ENCODE results near the gene CFAP45. TPM values are rescaled to one million over a fixed set of nuclear protein-coding genes. Genes with fewer than 3 reads are reported as not detected.

Gene CFAP45, protein sequence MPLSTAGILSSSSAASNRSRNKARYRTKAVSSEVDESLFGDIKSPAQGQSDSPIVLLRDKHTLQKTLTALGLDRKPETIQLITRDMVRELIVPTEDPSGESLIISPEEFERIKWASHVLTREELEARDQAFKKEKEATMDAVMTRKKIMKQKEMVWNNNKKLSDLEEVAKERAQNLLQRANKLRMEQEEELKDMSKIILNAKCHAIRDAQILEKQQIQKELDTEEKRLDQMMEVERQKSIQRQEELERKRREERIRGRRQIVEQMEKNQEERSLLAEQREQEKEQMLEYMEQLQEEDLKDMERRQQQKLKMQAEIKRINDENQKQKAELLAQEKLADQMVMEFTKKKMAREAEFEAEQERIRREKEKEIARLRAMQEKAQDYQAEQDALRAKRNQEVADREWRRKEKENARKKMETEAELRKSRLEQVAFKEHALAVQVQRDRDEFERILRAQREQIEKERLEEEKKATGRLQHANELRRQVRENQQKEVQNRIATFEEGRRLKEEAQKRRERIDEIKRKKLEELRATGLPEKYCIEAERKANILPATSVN
- 1.0 TPM for total RNA-seq (ENCODE audit: unreplicated experiment)
- long read RNA-seq, partial matches to known transcripts, result 2 of 3 reads
- long read RNA-seq, other reads (novel, unspliced or antisense), result 1 of 3 reads

DNA sequence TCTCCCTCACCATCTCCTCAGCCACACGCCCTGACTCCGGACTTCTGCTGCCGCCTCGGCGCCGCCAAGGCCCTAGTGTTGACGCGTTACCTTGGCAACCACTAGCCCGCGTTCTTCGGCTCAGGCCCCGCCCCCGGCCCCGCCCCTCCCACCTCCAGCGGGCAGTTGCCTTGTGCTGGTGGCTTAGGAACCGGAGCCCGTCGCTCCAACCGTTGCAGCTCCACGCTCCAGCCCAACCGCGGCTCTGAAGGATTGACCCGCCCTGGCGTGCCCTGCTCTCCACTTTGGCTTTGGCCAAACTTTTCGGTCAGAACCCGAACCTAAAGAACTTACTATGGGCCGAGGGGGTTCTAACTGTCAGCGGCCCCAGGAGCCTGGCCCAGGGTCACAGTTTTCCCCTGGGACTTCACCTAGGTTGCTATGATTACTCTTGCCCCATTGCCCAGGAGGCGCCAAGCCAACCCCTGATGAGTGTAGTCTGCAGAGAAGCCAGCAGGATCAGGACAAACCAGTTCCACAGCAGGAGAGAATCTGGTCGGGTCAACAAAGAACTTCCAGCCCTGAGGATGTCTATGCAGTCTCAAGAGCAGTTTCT lies at the start of gene CFAP45:
CFAP45 (minus strand) TSS at position 80 of the 595 bp plus-strand sequence; CDS start at position 13, 67 bp downstream.
- Mint-ChIP-seq H3K4me3 (ENCODE audit: unreplicated experiment) (no peak within 1 kb of the TSS), H3K36me3 (ENCODE audit: low read depth, unreplicated experiment) (no peaks in the 10 kb centered on the region), H3K4me1 (ENCODE audit: unreplicated experiment) (peaks cover 25% of the 10 kb centered on the region), H3K9me3 (ENCODE audit: unreplicated experiment) (no peaks in the 10 kb centered on the region), H3K27ac (ENCODE audit: unreplicated experiment) (peak within 1 kb of the TSS; percentile 90), H3K27me3 (ENCODE audit: unreplicated experiment) (peaks cover 2% of the 10 kb centered on the region)
- peak; percentile 86 for DNase-seq (ENCODE audit: low spot score)
- TF ChIP-seq, protein P1, sequence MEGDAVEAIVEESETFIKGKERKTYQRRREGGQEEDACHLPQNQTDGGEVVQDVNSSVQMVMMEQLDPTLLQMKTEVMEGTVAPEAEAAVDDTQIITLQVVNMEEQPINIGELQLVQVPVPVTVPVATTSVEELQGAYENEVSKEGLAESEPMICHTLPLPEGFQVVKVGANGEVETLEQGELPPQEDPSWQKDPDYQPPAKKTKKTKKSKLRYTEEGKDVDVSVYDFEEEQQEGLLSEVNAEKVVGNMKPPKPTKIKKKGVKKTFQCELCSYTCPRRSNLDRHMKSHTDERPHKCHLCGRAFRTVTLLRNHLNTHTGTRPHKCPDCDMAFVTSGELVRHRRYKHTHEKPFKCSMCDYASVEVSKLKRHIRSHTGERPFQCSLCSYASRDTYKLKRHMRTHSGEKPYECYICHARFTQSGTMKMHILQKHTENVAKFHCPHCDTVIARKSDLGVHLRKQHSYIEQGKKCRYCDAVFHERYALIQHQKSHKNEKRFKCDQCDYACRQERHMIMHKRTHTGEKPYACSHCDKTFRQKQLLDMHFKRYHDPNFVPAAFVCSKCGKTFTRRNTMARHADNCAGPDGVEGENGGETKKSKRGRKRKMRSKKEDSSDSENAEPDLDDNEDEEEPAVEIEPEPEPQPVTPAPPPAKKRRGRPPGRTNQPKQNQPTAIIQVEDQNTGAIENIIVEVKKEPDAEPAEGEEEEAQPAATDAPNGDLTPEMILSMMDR (IDR thresholded peaks at IDR 0.05; ENCODE audit: unreplicated experiment), result no peak

DNA sequence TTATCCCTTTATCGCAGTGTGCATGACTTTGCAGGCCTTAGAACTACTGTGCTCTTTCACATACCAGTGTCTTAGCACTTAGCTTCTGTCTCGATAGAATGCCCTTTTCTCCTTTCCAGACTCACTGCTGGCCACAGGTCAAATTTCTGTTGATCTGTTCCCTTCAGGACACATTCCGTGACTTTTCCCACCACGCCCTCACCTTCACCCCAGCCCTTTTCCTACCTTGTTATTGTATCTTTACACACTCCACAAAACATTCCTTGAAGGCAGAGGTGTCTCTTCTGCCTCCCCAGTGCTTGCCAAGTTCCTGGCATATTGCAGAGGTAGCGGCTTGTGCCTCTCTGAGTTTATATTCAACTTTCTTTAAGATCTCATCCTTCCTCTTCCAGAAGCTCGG lies 49.2 kb upstream of the CFAP45 start:
- Mint-ChIP-seq H3K27me3 (ENCODE audit: unreplicated experiment) (peaks cover 6% of the 10 kb centered on the region), H3K4me3 (ENCODE audit: unreplicated experiment) (no peak overlapping the region), H3K27ac (ENCODE audit: unreplicated experiment) (no peak overlapping the region), H3K9me3 (ENCODE audit: unreplicated experiment) (no peaks in the 10 kb centered on the region), H3K36me3 (ENCODE audit: low read depth, unreplicated experiment) (no peaks in the 10 kb centered on the region), H3K4me1 (ENCODE audit: unreplicated experiment) (peaks cover 8% of the 10 kb centered on the region)
- TF ChIP-seq, protein P1 (IDR thresholded peaks at IDR 0.05; ENCODE audit: unreplicated experiment), result no peak
- DNase-seq (ENCODE audit: low spot score), result no peak

DNA sequence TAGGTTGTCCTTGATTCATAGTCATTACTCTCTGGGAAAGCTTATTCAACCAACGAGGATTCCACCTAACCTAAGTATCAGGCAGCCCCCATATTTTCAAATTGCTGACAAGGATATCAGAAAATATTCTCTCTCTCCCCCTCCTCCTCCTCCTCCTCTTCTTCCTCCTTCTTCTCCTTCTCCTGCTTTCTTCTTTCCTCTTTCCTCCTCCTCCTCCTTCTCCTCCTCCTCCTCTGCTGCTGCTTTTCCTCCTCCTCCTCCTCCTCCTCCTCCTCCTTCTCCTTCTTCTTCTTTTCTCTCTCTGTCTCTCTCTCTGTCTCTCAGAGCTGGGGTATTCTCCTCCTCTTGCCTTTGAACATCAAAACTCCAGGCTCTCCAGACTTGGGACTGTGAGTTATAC lies 48.0 kb upstream of the CFAP45 start:
- Mint-ChIP-seq H3K9me3 (ENCODE audit: unreplicated experiment) (no peaks in the 10 kb centered on the region), H3K4me1 (ENCODE audit: unreplicated experiment) (peaks cover 7% of the 10 kb centered on the region), H3K27ac (ENCODE audit: unreplicated experiment) (no peak overlapping the region), H3K4me3 (ENCODE audit: unreplicated experiment) (no peak overlapping the region), H3K36me3 (ENCODE audit: low read depth, unreplicated experiment) (no peaks in the 10 kb centered on the region), H3K27me3 (ENCODE audit: unreplicated experiment) (peaks cover 6% of the 10 kb centered on the region)
- TF ChIP-seq, protein P1 (IDR thresholded peaks at IDR 0.05; ENCODE audit: unreplicated experiment), result no peak
- no peak for DNase-seq (ENCODE audit: low spot score)

DNA sequence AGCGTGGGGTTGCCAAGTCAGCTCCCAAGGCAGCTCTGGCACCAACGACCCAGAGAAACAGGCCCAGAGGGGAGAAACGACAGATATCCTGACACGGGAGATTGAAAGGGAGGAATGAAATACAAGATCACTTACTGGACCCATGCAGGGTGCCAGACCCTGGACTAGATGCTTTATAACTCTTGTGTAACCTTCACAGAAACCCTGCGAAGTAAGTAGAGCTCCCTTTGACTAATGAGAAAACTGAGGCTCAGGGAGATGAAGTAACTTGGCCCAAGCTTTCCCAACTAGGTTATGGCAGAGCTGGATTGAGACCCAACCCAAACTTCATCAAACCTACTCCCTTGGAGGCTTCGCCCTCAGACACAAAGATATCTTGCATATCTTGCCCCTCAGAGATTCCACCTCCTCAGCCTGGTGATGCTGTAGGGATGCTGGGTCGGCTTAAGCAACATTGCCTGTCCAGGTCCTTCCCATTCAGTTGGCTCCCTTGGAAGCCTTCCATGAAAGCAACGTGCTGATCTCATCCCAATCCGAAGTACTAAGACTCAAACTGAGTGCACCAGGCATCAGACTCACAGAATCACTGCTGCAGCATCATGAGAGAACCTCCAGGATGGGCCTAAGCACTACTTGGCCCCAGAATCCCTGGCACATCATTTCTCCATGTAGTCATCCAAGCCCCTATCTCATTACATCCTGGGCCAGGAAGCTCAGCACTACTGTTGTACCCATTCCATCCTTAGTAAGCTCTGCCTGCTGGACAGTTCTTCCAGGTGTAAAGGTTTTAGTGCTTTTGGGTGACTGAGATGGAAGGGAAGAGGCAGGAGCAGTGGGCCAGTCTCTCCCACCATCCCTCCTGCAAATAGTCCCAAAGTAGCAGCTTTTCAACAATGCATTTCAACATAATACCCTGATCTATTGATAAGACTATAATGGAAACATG lies 46.5 kb upstream of the CFAP45 start:
- peak overlapping the region; percentile 36 for H3K27ac Mint-ChIP-seq (ENCODE audit: unreplicated experiment)

More for the DNA sequence above, 46.5 kb upstream of the CFAP45 start:
- H3K4me1 Mint-ChIP-seq (ENCODE audit: unreplicated experiment), result peaks cover 7% of the 10 kb centered on the region
- H3K27me3 Mint-ChIP-seq (ENCODE audit: unreplicated experiment), result peaks cover 12% of the 10 kb centered on the region
- peak overlapping the region; percentile 62 for H3K4me3 Mint-ChIP-seq (ENCODE audit: unreplicated experiment)
- H3K36me3 Mint-ChIP-seq (ENCODE audit: low read depth, unreplicated experiment), result no peaks in the 10 kb centered on the region
- H3K9me3 Mint-ChIP-seq (ENCODE audit: unreplicated experiment), result no peaks in the 10 kb centered on the region
- no peak for DNase-seq (ENCODE audit: low spot score)
- TF ChIP-seq, protein P1 (IDR thresholded peaks at IDR 0.05; ENCODE audit: unreplicated experiment), result no peak
